HUES64 (cell line): ENCODE results near the gene LIPI.
"Not testable (repeated sequence)": the region's sequence is repeated elsewhere in the genome, so short reads cannot be mapped to it uniquely, and the experiment has no call there.

ENCODE experiments used
- H3K27ac ChIP-seq: 2 replicates; pipeline ENCODE4 v1.7.0; 2013; ENCODE audit warnings: low read depth, low read length, inconsistent platforms
- H3K27me3 ChIP-seq: 2 replicates; pipeline ENCODE4 v1.6.1; 2013; ENCODE audit warnings: mild to moderate bottlenecking, low read length; ENCODE audit not compliant: insufficient read depth
- H3K36me3 ChIP-seq: 2 replicates; pipeline ENCODE4 v1.6.1; 2013; ENCODE audit warnings: mild to moderate bottlenecking, low read length; ENCODE audit not compliant: insufficient read depth
- H3K4me1 ChIP-seq: 2 replicates; pipeline ENCODE4 v1.6.1; 2013; ENCODE audit warnings: mild to moderate bottlenecking, low read length, moderate library complexity; ENCODE audit not compliant: insufficient read depth
- H3K4me3 ChIP-seq: 2 replicates; pipeline ENCODE4 v1.5.1; 2013; ENCODE audit warnings: mild to moderate bottlenecking, low read length, moderate library complexity
- H3K9ac ChIP-seq: 2 replicates; pipeline ENCODE4 v1.6.1; 2013; ENCODE audit warnings: mild to moderate bottlenecking, low read depth, low read length
- H3K9me3 ChIP-seq: 2 replicates; pipeline ENCODE4 v1.6.1; 2013; ENCODE audit warnings: low read depth, low read length; ENCODE audit not compliant: insufficient read depth
- WGBS: fragments of 150-250, 120-280 bp; methylation state at CpG from one replicate; pipeline ENCODE4 v1.1.7; 2013; ENCODE audit warnings: missing lambda C conversion rate; 5-methylcytosine and 5-hydroxymethylcytosine counted together

Gene LIPI

GRCh38 chr21:14073615-14074014 lies 137.1 kb downstream of the LIPI start:
- 95% methylated on average over 16 of the region's 16 CpGs for WGBS
- Histone ChIP-seq H3K27me3 (no peaks in the 10 kb centered on the region), H3K9ac (no peak overlapping the region), H3K27ac (no peak overlapping the region), H3K9me3 (peaks cover 8% of the 10 kb centered on the region; the same call in 1 of the 2 replicates), H3K36me3 (no peaks in the 10 kb centered on the region), H3K4me1 (no peaks in the 10 kb centered on the region), H3K4me3 (no peak overlapping the region)

- no peaks in the 10 kb centered on the region for H3K27me3 ChIP-seq
- H3K36me3 ChIP-seq: no peaks in the 10 kb centered on the region
- H3K4me3 ChIP-seq: no peak overlapping the region
- no peak overlapping the region for H3K27ac ChIP-seq
- WGBS: 95% methylated on average over 46 of the region's 46 CpGs
- H3K9me3 ChIP-seq: peaks cover 8% of the 10 kb centered on the region; the same call in 1 of the 2 replicates
- H3K4me1 ChIP-seq: no peaks in the 10 kb centered on the region
- no peak overlapping the region for H3K9ac ChIP-seq
Measured at GRCh38 chr21:14072761-14073535, 137.8 kb downstream of the LIPI start.

- Histone ChIP-seq H3K4me1 (no peaks in the 10 kb centered on the region), H3K27me3 (no peaks in the 10 kb centered on the region), H3K36me3 (no peaks in the 10 kb centered on the region), H3K9ac (no peak overlapping the region), H3K4me3 (no peak overlapping the region), H3K9me3 (peaks cover 8% of the 10 kb centered on the region; the same call in 1 of the 2 replicates), H3K27ac (no peak overlapping the region)
- WGBS: 94% methylated on average over 43 of the region's 44 CpGs
Measured at GRCh38 chr21:14071902-14072734, 138.6 kb downstream of the LIPI start.

GRCh38 chr21:14070968-14071367 lies 139.8 kb downstream of the LIPI start:
- Histone ChIP-seq H3K9ac (no peak overlapping the region), H3K27me3 (no peaks in the 10 kb centered on the region), H3K4me3 (no peak overlapping the region), H3K9me3 (peaks cover 8% of the 10 kb centered on the region; the same call in 1 of the 2 replicates), H3K27ac (no peak overlapping the region), H3K36me3 (no peaks in the 10 kb centered on the region), H3K4me1 (no peaks in the 10 kb centered on the region)
- WGBS: 96% methylated on average over 16 of the region's 16 CpGs

GRCh38 chr21:14070049-14070893 lies 140.5 kb downstream of the LIPI start:
- no peaks in the 10 kb centered on the region for H3K36me3 ChIP-seq
- no peak overlapping the region for H3K27ac ChIP-seq
- no peak overlapping the region for H3K4me3 ChIP-seq
- WGBS: 95% methylated on average over 46 of the region's 46 CpGs
- peaks cover 5% of the 10 kb centered on the region; the same call in 1 of the 2 replicates for H3K9me3 ChIP-seq
- H3K9ac ChIP-seq: no peak overlapping the region
- no peaks in the 10 kb centered on the region for H3K4me1 ChIP-seq
- no peaks in the 10 kb centered on the region for H3K27me3 ChIP-seq

- Histone ChIP-seq H3K4me1 (no peaks in the 10 kb centered on the region), H3K9ac (no peak overlapping the region), H3K36me3 (no peaks in the 10 kb centered on the region), H3K4me3 (no peak overlapping the region), H3K9me3 (no peaks in the 10 kb centered on the region), H3K27me3 (no peaks in the 10 kb centered on the region), H3K27ac (no peak overlapping the region)
- 98% methylated on average over 29 of the region's 29 CpGs for WGBS
Measured at GRCh38 chr21:14064296-14064645, 146.5 kb downstream of the LIPI start.

GRCh38 chr21:14063620-14064295 lies 147.0 kb downstream of the LIPI start:
- not testable (repeated sequence) for H3K4me1 ChIP-seq, H3K27me3 ChIP-seq, H3K36me3 ChIP-seq, H3K4me3 ChIP-seq, H3K27ac ChIP-seq, H3K9ac ChIP-seq, H3K9me3 ChIP-seq
- WGBS: 96% methylated on average over 57 of the region's 57 CpGs

- H3K36me3 ChIP-seq, H3K9me3 ChIP-seq, H3K4me1 ChIP-seq, H3K27me3 ChIP-seq, H3K4me3 ChIP-seq, H3K27ac ChIP-seq, H3K9ac ChIP-seq: not testable (repeated sequence)
- 93% methylated on average over 10 of the region's 19 CpGs for WGBS
Measured at GRCh38 chr21:14062684-14063083, 148.1 kb downstream of the LIPI start.

GRCh38 chr21:14061820-14062219 lies 148.9 kb downstream of the LIPI start:
- H3K27ac ChIP-seq, H3K9ac ChIP-seq, H3K4me3 ChIP-seq, H3K9me3 ChIP-seq, H3K36me3 ChIP-seq, H3K4me1 ChIP-seq, H3K27me3 ChIP-seq: not testable (repeated sequence)
- 98% methylated on average over 10 of the region's 10 CpGs for WGBS

GRCh38 chr21:14058995-14059627 lies 151.6 kb downstream of the LIPI start:
- H3K36me3 ChIP-seq, H3K9ac ChIP-seq, H3K27me3 ChIP-seq, H3K27ac ChIP-seq, H3K4me1 ChIP-seq, H3K9me3 ChIP-seq, H3K4me3 ChIP-seq: not testable (repeated sequence)
- 96% methylated on average over 11 of the region's 12 CpGs for WGBS
